GM19397 (cell line): ENCODE measurements around the gene AMOTL2.

ENCODE experiments used
- ATAC-seq: cut with Tn5 transposase; IDR thresholded peaks from one replicate; pipeline ENCODE4 v1.9.1; 2021; ENCODE audit warnings: mild to moderate bottlenecking, moderate library complexity; ENCODE audit not compliant: unreplicated experiment

AMOTL2 gene

DNA sequence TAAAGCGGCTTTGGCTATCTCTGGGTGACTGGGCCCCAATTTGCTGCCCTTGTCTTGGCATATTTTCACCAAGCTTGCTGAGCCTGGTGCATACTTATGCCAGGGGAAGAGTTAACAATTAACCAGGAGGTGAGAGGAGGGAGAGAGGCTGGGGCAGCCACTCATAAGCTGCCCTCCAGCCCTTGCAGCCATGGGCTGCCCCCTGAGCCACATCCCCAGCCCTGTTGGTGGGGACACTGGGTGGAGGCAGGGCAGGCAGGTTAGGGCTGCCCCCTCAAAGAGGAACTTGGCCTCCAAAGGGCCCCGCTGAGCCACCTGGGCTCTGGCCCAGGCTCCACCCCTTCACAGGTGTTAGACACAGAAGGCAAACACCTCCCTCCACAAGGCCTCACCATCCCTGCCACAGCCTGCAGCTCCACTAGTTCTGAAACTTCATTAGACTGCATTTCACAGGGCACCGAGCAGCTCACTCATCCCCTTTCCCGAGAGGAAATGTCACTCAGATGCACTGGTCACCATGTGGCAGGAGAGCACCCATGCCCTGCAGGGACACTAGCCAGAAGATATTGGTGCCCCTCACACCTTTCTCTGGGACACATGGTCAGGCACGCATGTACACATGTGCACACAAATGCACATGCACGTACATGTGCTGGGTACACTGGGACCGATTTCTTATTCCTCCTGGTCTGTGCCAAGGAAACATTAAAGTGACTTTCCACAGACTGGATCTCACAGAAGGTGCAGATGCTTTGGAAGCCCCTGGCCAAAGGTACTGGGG, 20.2 kb downstream of the AMOTL2 start:
- ATAC-seq, result no peak

DNA sequence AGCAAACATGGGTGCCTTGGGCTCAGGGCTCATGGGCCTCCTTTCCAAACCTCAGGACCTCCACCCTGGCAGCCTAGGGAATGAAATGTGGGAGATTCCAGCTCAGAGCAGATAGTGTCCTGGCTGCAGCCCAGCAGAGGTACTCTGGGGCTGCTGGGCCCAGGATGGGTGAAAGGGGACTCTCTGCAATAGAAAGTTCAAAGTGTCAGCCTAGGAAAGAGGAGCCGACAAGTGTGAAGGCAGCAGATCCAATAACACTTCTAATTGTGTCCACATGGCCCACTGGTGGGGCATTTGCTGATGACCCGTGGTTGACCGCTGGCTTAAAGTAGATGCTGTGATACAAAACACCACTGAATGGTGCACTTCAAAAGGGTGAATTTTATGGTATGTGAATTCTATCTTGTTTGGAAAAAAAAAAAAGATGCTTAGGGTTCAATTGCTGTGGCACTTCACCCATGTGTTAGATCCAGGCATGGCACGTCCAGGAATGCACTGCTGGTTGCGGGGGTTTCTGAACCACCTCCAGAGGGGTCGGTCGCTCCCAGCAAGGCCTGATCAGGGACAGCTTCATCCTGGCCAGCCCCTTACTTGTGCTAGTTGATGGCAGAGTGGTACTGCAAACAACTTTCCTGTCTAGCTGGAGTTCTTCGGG, 20.9 kb downstream of the AMOTL2 start:
- no peak for ATAC-seq

DNA sequence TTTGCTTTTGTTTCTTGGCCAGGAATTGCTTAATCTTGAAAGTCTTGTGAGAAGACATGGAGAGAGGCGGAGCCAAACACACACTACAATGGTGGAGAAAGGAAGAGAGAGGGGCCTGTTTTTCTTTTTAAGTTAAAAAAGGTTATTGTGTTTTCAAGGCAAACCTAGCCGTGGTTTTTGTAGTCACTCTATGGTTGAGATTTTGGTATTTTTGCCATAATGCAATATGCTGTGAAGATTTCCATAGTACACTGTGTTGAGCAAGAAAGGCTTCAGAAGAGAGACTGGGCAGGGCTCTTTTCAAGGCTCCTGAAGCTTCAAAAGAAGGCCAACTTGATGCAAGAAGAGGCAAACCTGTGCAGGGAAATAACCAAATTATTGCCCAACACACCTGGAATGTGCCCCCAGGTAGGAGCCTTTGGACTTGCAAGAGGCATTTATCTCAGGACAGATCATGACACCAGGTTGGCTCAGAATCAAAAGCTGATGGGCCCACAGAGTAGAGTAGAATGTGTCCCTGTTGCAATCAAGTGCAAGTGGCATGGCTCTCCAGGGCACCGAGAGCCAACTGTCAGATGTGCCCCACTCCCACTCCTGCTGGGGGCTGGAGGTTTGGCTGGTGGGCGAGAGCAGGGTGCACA, 22.1 kb downstream of the AMOTL2 start:
- ATAC-seq, result no peak

DNA sequence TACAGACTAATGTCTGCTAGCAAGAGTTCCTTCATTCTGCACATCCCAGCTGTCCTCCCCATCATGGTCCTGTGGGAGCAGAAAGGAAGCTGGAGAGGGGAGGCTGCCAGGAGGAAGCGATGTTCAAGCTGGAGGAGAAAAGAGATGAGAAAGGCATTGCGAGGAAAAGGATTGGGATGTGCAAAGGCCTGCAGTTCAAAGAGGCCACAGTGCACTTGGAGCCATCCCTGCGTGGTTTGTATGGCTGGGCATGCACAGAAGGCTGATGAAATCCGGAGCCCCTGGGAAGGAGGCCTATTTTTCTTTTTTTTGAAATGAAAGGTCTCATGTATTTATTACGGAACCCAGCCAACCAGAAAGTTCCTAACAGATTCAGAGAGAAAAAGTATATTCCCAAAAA, 22.8 kb downstream of the AMOTL2 start:
- ATAC-seq, result no peak

DNA sequence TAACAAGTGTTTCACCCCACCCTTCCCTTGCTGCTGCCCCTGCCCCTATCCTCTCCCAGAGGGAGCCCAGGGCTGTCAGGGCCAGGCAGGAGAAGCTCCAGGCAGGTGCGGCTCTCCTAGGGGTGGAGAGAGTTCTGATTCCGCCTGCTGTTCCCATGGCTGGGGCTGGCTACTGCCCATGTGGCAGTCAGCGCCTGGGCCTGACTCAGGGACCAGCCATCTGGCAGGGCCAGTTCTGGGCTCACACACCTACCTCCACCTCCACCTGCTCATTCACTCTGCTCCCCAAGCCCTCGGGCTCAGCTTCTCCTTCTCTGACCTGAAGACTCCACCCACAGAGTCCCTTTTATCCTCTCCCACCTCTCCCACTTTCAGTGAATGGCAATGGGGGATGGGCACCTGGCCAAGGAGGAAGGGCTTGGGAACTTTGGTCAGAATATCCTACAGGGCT, 23.4 kb downstream of the AMOTL2 start:
- no peak for ATAC-seq

DNA sequence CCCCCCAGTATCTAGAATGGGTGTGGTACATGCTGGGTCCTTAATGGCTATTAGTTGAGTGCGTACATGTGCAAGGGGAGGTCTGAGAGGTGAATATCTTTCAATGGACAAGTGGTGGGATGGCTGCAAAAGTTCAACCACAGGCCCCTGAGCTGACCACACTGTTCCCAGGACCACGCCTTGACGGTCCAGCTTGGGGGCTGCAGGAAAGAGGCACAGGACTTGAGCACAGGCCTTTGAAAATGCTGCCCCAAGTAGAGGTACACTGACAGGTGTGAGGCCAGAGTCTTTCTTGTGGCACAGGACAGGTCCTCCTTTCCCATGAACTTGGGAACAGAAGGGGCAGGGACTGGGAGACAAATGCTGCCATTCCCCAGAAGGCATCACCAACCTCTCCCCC, 24.0 kb downstream of the AMOTL2 start:
- ATAC-seq, result no peak

DNA sequence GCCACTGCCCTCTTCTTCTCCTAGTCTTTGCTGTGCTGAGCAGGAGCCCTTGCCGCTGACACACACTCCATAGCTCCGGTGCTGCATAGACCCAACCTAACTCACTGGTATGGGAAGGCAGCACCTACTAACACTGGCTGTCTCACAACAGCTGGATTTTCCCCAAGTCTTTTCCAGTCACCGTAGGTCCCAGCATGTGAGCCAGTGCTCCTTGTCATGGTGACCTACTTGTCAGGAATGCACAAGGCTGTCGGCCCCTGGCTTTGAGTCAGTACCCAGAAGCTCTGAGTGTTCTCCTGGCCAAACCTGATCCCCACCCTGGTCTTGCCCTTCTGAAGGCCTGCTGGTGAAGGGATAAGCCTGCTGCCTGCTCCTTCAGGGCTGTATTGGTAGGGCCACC, 25.7 kb downstream of the AMOTL2 start:
- no peak for ATAC-seq

DNA sequence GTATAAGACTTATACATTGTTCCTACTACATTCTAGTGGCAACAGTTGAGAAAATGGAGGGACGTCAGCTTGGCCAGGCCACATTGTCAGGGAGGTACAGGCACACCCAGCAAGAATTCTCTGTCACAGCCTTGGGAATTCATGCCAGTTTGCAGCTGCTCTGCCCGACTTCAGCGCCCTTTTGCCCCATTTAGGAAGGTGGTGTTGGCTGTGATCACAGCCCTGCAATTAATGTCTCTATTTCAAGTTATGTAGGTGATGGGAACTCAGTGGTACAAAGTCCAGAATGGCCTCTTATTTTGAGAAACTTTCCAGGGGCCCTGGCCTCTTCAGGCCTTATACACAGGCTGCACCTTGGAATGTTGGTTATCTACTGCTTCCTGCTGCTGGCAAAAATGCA, 26.7 kb downstream of the AMOTL2 start:
- ATAC-seq, result no peak

DNA sequence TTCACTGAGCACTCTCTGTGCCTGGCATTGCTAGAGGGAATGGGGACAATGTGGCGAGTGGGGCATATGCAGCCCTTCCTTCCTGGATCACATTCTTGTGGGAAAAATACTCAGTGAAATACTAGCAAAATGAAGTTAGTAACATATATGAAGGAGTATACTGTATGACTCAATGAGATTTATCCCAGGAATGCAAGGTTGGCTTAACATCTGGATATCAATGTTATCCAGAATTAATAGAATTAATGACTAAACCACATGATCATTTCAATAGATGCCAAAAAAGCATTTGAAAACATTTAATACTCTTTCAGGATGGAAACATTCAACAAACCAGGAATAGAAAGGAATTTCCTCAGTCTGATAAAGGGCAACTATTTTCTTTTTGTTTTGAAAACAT, 27.5 kb downstream of the AMOTL2 start:
- ATAC-seq, result no peak

DNA sequence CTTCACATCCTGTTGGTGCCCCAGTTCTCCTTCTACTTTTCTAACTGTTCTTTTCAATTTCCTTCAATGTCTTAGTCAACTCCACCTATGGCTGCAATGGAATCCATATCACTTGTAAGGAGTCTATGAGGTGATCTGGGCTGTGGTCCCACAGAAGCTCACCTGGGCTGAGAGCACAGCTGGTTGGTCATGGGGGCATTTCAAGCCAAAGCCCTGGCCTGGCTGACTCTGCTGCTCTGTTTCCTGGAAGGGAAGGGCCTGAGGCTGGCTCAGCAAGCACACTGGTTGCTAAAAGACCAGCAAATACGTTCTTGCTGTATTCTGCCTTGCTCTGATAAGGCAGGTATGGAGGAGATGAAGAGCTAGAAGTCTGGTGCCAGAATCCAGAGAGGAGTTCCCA, 29.0 kb downstream of the AMOTL2 start:
- no peak for ATAC-seq

DNA sequence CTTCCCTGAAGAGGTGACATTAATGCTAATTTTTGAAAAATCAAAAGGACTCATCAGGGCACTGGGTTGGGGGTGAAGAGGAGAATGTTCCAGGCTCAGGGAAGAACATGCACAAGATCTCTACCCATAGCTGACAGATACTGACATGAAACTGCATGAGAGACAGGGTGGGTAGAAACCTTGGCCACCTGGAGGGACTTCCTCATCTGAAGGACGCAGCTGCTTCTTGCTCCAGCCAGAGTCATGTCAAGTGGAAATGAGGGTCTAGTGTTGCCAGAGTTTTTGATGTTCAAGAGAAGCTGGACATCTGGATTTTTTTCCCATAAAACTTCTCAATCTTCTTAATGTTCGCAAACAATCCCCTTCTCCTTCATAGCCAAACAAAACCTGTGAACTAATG, 29.7 kb downstream of the AMOTL2 start:
- ATAC-seq, result no peak

DNA sequence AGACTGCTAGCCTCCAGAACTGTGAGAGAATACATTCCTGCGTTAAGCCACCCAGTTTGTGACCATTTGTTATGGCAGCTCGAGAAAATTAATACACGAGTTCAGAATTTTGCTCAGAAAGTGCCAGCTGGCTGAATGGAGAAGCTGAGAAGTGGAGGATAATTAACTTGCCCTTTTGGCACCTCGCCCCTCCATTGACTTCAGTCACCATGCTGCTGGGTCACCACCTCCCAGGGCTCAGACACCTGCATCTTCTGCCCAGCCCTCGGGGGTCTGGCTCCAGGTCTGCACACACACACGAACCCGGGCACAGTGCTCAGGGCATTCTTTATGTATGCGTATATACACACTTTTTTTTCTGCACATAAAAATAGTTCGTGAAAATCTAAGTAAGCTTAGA, 32.0 kb downstream of the AMOTL2 start:
- ATAC-seq, result no peak

DNA sequence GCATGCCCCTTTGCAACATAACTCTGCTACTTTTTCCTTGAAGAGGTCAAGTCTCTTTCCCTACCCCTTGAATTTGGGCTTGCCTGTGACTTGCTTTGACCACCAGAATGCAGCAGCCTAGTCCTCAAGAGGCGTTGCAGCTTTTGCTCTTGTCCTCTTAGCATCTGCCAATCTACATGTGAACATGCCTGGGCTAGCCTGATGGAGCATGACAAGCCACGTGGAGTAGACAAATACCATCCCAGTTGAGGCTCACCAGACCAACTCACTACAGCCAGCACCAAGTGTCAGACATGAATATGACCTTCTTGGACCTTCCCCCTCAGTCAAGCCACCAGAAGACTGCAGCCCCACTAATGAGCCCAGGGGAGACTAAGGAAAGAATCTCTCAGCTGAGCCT, 32.9 kb downstream of the AMOTL2 start:
- ATAC-seq, result no peak

DNA sequence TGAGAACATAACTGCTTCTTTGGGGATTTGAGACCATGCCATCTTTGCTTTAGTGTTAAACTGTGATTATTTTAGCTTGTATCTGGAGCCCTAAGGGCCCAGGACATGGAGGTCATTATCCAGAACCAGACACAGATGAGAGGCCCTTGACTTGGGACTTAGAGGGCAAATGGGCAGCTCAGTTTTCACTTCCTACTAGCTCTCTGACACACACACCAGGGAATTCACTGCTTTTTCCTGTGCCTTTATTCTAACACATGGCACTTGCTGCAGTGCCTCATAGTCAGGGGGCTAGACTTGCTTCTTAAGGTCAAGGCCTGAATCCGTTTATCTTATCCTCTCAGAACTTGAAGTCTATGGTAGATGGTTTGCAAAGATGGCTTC, 33.3 kb downstream of the AMOTL2 start:
- no peak for ATAC-seq

DNA sequence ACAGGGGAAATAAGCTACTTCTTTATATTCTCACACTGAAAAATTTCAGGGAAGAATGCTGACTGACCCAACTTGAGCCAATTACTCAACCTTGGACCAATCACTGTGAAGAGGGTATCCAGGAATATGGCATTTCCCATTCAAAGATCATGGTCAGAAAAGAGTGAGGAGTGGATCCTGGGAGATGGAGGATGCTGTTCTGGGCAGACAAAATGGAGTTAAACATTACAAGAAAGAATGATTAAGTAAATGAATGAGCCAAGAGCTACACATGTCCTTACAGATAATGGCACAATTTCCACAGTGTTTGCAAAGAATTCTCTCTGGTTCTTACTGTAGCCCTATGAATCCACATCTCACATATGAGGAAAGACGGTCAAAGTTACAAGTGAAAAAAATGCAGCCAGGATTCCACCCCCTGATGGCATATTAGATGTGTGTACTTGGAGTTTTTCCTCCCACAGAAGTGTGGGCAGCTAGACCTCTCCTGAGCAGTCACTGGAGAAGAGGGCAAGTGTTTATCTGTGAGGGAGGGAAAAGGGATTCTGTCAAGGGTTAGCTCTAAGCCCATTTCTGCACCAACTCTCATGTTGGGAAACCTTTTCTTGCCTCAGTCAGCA, 33.8 kb downstream of the AMOTL2 start:
- ATAC-seq, result no peak

DNA sequence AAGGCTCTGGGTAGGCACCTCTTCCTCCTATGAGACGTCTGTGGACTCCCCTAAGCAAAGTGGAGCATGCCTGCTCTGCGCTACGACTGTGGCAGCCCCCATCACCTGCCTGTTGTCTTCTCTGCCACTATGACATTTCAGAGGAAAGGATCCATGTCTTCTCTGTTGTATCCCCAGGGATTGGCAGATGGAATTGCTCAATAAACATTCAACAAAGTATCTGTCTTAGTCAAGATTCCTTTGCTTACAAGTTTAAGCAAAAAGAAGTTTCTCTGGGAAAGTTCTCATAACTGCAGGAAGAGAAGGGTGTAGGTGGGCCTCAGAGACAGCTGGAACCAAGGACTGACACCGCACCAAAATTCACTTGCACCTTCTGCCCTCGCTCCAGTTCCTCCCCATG, 34.3 kb downstream of the AMOTL2 start:
- ATAC-seq, result no peak

DNA sequence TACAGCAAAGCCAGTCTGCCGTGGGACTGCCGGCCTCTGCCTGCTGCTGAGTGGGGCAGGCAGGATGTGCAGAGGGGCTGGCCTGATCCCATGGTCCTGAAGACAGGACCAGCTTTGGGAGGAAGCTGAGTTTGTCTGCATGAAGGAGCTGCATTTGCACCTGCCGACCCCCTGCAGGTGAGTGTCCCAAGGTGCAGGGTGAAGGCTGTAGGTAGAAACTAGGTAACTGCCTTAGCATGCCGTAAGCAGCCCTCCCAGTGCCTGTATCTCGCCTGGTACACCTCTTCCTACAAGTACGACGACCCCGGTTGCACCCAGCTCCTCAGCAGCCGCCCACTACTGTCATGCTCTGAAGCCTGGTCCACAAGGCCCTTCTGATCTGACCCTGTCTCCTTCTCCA, 34.9 kb downstream of the AMOTL2 start:
- no peak for ATAC-seq

DNA sequence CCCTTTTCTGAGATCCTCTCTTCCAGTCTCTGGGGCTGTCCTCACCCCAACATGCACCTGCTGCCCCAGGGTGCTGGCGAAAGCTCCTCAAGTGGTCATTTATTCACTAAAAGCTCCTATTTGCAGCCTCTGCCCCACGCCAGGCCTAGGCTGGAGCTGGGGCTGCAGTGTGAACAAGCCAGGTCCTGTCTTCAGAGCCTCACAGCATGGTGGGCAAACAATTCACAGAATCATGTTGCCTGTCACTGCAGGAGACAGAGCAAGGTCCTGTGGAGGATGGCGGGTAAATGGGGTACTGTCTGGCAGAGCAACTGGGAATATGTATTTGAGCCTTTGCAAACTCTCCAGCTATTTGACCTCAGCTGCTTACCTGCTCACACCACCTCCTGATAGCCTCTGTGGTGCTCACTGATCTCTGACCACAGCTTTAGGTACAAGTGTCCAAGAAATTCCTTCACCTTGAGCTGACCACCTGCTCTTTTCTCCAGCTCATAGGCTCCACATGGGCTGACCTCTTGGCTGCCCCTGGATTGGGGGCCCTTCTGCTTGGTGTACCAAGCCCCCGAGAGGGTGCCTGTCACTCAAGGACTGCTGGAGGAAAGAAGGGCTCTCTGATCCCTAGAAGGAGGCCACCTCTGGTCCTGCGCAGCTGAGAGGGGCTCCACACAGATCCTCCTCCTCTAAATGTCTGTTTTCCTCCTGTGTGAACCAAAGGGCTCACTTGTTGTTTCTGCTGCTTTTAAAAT, 35.6 kb downstream of the AMOTL2 start:
- ATAC-seq, result no peak

DNA sequence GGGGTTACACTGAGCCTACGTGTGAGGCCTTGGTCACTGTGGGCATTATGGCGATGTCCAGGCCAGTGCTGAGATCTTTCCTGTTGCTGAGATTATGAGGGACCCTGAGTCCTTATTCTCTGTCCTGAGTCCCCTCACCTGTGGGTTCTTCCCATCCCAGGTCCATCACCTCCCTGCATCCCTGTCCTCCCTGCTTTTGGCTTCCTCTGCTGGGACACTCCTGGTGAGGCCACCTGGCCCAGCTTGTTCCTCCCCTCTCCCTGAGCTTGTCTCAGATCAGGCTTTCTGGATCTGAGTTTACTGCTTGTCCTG, 36.1 kb downstream of the AMOTL2 start:
- no peak for ATAC-seq

DNA sequence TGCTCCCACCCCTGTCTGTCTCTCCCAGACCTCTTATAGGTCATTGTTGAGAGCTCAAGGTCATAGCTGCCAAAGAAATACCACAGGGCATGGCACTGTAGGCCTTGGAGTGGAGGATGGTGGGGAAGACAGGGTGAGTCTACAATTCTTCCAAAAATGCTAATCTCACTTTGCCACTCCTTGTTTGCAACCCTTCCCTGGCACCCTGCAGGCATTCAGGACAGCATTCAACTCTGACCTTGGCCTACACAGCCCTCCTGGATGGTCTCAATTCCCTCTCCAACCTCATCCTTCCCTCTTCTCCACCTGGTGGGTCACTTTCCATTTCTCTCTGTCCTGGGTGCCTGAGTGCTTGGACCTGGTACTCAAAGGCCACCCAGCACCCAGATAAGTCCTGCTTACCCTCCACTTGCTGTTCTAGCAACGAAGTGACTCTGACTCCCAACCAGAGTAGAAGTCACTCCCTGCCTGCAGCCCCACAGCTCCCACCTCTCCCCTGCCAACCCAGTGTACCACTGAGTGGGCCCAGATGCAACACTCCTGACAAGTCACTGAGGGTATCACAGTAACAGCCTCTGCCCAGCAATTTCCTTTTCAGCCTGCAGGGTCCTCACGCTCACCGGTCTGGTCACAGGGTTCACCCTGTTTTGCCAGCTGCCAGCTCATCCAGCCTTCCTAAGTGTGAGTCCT, 36.6 kb downstream of the AMOTL2 start:
- ATAC-seq, result no peak

DNA sequence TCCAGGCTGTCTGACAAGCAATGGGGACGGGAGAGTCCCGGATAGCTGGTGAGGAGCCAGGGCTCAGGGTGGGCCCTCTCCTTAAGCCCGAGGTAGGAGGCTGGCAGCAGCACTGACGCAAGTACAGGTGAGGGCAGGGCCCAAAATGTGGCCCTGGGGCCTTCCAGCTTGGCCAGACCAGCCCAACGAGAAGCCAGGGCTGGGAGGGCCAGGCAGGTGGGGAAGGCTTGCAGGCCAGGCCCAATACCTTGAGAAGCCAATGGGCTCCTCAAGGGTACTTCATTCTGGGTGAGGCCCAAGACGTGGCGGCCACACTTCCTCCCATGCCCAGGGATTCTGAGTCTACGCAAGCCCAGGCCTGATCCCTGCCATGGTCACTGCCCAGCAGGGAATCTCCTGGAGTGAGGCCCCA, 37.2 kb downstream of the AMOTL2 start:
- ATAC-seq, result no peak
